ENCODE data around the gene ACCS.

ACCS gene

GRCh38 chr11:44078794-44079193 is 12.7 kb downstream of the ACCS start:
- no peak for DNase-seq (ENCODE audit: low read depth)
- H3K4me3 ChIP-seq (ENCODE audit: low read length) = no peak overlapping the region
- no peak for TF ChIP-seq CTCF (conservative IDR thresholded peaks at IDR 0.05; ENCODE audit: low read length)

GRCh38 chr11:44079376-44079775 is 13.3 kb downstream of the ACCS start:
- no peak for DNase-seq (ENCODE audit: low read depth)
- no peak overlapping the region for H3K4me3 ChIP-seq (ENCODE audit: low read length)
- no peak for TF ChIP-seq CTCF (conservative IDR thresholded peaks at IDR 0.05; ENCODE audit: low read length)

- H3K4me3 ChIP-seq (ENCODE audit: low read length) = no peak overlapping the region
- TF ChIP-seq CTCF (conservative IDR thresholded peaks at IDR 0.05; ENCODE audit: low read length) = no peak
- no peak for DNase-seq (ENCODE audit: low read depth)
Measured at GRCh38 chr11:44080951-44081350, 14.9 kb downstream of the ACCS start.

- TF ChIP-seq CTCF (conservative IDR thresholded peaks at IDR 0.05; ENCODE audit: low read length) = no peak
- no peak for DNase-seq (ENCODE audit: low read depth)
- no peak overlapping the region for H3K4me3 ChIP-seq (ENCODE audit: low read length)
Measured at GRCh38 chr11:44082645-44083044, 16.6 kb downstream of the ACCS start.

GRCh38 chr11:44083433-44083832 is 17.4 kb downstream of the ACCS start:
- no peak for TF ChIP-seq CTCF (conservative IDR thresholded peaks at IDR 0.05; ENCODE audit: low read length)
- no peak for DNase-seq (ENCODE audit: low read depth)
- H3K4me3 ChIP-seq (ENCODE audit: low read length) = no peak overlapping the region

- no peak for TF ChIP-seq CTCF (conservative IDR thresholded peaks at IDR 0.05; ENCODE audit: low read length)
- DNase-seq (ENCODE audit: low read depth) = no peak
- no peak overlapping the region for H3K4me3 ChIP-seq (ENCODE audit: low read length)
Measured at GRCh38 chr11:44083906-44084305, 17.8 kb downstream of the ACCS start.

- DNase-seq (ENCODE audit: low read depth) = no peak
- no peak overlapping the region for H3K4me3 ChIP-seq (ENCODE audit: low read length)
- no peak for TF ChIP-seq CTCF (conservative IDR thresholded peaks at IDR 0.05; ENCODE audit: low read length)
Measured at GRCh38 chr11:44085330-44085729, 19.3 kb downstream of the ACCS start.
